AG04449 (cell line): Measurements from ENCODE around the gene LPCAT4.
A peak's percentile ranks its signal among the peaks of the same experiment; 100 is the strongest.

Experiments used
- CTCF ChIA-PET: fragments of 350-600 bp; formaldehyde crosslinking; extraction: SDS; loops from one replicate; lab custom pipeline; 2021; ENCODE audit warnings: antibody characterized with exemption; lab: Yijun Ruan, JAX
- POLR2A ChIA-PET: fragments of 400-600, 350-600 bp; formaldehyde crosslinking; extraction: SDS; loops from one replicate; lab custom pipeline; 2020; ENCODE audit warnings: antibody characterized with exemption, inconsistent platforms; lab: Yijun Ruan, JAX
- DNase-seq: peaks from one replicate; pipeline ENCODE4 v3.0.0-alpha.2; 2010; ENCODE audit warnings: low read depth, low spot score
- H3K4me3 ChIP-seq: 2 replicates; pipeline ENCODE4 v1.5.1; 2011; ENCODE audit warnings: low read depth, mild to moderate bottlenecking, control low read depth, low read length
- TF ChIP-seq, protein P1 (sequence below): IDR thresholded peaks from one replicate; pipeline ENCODE4 v1.5.1; 2011; ENCODE audit warnings: mild to moderate bottlenecking, moderate library complexity, low read length, control low read depth, inconsistent platforms; ENCODE audit not compliant: insufficient read depth; ENCODE audit errors: missing control alignments

Gene LPCAT4

DNA sequence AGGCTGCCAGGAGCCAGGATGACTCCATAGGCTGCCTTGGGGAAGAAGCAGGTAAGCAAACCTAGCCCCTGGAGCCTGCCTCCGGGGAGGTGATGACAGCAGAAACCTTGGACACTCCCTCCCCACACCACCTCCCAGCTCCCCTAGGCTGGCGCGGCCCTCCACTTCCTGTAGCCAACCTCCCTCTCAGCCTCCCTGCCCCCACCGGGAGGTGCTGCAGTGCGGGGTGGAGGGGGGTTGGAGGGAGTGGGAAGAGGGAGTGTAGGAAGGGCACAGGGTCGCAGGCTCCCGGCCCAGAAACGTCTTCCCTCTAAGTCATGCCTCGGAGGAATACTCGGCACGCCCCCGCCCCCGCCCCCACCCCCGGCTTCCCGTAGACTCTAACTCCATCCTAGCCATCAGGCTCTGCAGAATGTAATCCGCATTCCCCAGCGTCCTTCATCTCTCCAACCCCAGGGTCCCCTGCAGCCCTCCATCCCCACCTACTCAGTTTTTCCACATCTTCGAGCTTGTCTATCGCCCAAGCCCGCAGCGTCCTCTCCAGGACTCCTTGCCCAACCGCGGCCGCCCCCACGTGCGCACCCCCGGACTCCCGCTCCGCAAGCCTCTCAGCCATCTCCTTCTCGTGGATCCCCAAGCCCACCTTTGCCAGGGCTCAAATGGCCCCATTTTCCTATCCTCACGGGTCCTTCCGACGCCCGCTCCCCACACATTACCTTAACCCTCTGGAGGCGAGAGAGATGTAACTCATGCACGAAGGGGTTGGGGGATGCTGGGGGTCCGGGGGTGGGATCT, 528 bp downstream of the LPCAT4 start:
- peak overlapping the region; percentile 89 for H3K4me3 ChIP-seq
- no peak for DNase-seq
- CTCF ChIA-PET, result interaction anchor here (0.6 to 5.0 kb wide), 34 partner anchors 8 to 311 kb away, joined by 3 to 54 read pairs (median 6); partner anchors contain the start of genes EMC4, GOLGA8B, KATNBL1 and NOP10
- POLR2A ChIA-PET, result interaction anchor here (0.5 to 1.9 kb wide), 3 partner anchors 29 to 265 kb away, joined by 3 to 7 read pairs (median 3); partner anchors contain the start of genes EMC7, KATNBL1, PGBD4 and SLC12A6
- TF ChIP-seq, protein P1, sequence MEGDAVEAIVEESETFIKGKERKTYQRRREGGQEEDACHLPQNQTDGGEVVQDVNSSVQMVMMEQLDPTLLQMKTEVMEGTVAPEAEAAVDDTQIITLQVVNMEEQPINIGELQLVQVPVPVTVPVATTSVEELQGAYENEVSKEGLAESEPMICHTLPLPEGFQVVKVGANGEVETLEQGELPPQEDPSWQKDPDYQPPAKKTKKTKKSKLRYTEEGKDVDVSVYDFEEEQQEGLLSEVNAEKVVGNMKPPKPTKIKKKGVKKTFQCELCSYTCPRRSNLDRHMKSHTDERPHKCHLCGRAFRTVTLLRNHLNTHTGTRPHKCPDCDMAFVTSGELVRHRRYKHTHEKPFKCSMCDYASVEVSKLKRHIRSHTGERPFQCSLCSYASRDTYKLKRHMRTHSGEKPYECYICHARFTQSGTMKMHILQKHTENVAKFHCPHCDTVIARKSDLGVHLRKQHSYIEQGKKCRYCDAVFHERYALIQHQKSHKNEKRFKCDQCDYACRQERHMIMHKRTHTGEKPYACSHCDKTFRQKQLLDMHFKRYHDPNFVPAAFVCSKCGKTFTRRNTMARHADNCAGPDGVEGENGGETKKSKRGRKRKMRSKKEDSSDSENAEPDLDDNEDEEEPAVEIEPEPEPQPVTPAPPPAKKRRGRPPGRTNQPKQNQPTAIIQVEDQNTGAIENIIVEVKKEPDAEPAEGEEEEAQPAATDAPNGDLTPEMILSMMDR, result no peak

DNA sequence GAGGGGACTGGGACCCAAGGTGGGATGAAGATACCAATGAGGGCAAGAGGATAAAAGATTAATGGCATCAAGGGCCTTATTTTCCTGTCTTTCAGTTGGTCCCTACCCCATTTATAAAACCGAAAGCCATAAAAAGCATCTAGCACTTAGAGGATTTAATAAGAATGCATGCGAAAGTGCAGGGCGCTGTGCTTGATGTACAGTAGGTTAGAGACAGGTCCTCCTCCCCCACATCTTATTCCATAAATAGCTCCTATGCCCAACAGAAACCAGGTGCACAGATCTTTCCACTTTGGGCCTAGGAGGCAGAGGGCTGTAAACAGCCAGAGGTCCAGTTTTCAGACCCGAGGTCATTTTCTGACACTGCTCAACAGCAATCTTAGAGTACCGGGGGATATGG, 1.2 kb downstream of the LPCAT4 start:
- ChIA-PET POLR2A (interaction anchor here (1.9 kb wide), 1 partner anchor 28 kb away, joined by 7 read pairs; the partner anchor contains the start of gene SLC12A6), CTCF (interaction anchor here (1.0 to 5.0 kb wide), 6 partner anchors 8 to 256 kb away, joined by 3 to 54 read pairs (median 18); partner anchors contain the start of genes NOP10 and NUTM1)
- H3K4me3 ChIP-seq, result peak overlapping the region; percentile 89
- TF ChIP-seq, protein P1, result no peak
- DNase-seq, result no peak

DNA sequence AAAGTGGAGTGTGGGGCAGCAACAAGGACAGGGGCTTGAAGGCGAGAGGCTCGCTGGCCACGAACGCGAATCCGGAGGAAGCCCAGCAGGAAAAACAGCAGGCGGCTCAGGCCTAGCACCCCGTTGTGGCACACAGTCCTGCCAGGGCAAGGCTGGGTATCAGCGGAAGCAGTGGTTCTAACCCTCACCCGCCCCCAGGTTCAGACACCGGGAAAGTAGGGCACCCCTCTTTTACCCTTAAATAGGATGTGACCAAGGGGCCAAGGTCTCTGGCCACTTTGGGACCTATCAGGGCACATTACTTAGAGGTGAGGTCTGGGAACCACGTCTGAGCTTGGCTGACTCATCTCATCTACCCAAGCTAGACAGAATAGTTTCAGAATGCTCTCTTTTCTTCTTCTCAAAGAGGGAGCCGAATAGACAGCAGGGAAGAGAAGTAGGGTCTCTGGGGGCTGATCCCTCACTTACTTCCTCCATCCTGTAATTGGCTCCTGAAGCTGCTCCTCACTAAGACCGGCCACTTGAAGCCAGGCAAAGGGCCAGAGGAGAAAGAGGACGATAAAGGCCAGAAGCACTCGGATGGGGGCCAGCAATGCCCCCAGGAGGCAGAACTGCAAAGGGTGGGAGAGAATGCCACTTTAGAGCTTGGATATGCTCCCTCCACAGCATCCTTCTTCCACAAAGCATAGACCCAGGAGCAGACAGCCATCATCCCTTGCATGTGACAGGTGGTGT, 1.7 kb downstream of the LPCAT4 start:
- ChIA-PET POLR2A (interaction anchor here (1.9 kb wide), 1 partner anchor 28 kb away, joined by 7 read pairs; the partner anchor contains the start of gene SLC12A6), CTCF (interaction anchor here (1.0 to 5.0 kb wide), 4 partner anchors 22 to 255 kb away, joined by 3 to 54 read pairs (median 26); partner anchors contain the start of genes NOP10 and NUTM1)
- DNase-seq, result no peak
- peak overlapping the region; percentile 89 for H3K4me3 ChIP-seq
- TF ChIP-seq, protein P1, result no peak

DNA sequence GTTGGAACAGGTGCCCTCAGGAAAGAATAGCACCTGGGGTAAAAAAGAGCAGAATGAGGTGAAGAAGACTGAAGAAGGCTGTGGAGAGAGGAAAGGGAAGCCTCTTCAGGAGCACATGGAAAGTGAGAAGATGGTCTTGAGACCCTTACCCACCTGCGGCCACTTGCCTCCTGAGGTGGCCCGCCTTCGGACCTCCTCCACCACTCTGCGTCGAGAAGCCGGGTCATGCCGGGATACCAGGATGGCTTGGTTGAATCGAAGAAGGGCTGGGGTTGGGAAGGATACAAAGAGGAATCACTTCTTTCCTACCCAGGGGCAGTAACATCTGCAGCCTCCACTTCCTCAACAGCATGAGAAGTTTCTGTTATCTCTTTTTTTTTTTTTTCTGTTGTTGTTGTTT, 3.0 kb downstream of the LPCAT4 start:
- no peak overlapping the region for H3K4me3 ChIP-seq
- TF ChIP-seq, protein P1, result no peak
- ChIA-PET CTCF (no interaction called here), POLR2A (no interaction called here)
- no peak for DNase-seq

DNA sequence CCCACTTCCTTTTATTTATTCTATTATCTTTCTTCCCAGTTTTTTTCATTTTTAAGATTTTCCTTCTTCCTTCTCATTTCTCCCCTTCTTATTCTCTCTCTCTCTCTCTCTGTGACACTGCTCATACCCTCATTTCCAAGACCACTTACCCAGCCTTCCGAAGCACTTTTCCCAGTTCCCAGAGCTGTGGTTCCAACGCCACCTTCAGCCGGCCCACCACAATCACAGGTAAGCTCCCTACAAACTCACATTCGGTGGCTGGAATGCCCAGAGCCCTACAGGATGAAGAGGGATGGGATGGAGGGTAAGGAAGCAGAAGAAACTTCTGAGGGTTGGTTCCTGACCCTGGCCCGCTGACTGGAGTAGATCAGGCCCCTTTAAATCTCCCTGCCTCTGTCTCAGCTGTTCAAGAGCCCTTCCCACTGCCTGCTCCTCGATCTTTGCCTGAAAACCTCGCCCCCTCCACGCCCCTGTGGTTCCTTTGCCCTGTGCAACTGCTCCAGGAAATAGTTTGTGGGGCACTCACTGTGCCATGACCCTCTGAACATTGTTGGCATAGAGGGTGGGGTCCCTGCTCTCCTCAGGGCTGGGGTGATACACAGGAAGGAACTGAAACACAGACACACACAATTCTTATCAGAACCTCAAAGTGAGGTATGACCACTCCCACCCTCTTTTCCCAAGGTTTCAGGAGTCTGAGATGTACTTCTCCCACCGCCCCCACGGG, 4.8 kb downstream of the LPCAT4 start:
- no peak for DNase-seq
- POLR2A ChIA-PET, result no interaction called here
- CTCF ChIA-PET, result interaction anchor here (0.9 to 2.6 kb wide), 5 partner anchors 10 to 151 kb away, joined by 3 to 29 read pairs (median 4); partner anchors contain the start of genes NOP10 and NUTM1
- H3K4me3 ChIP-seq, result no peak overlapping the region
- TF ChIP-seq, protein P1, result no peak
